ENCODE results near the gene KBTBD2.
"Not testable (repeated sequence)": the region's sequence is repeated elsewhere in the genome, so short reads cannot be mapped to it uniquely, and the experiment has no call there.

The KBTBD2 gene

DNA sequence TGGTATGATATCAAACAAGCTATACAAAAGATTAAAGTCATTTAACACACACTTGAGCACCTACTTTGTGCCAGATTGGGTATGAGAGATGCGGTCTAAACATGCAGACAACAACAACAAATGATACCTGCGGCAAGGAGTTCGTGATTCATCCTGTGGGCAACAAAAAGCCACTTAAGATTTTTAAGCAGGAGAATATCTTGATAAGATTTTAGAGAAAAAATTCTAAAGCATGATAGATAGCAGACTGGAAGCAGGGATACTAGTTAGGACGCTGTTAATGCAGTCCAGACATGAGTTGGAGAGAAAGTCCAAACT lies 1.6 kb upstream of the KBTBD2 start:
- no peak for DNase-seq (ENCODE audit: low read depth in 2 of 2)

- peak in 1 of 2 donors; percentile 9 for DNase-seq (ENCODE audit: low read depth in 2 of 2)
These were observed 1.1 kb upstream of the KBTBD2 start for GRCh38 chr7:32892521-32893206.

DNA sequence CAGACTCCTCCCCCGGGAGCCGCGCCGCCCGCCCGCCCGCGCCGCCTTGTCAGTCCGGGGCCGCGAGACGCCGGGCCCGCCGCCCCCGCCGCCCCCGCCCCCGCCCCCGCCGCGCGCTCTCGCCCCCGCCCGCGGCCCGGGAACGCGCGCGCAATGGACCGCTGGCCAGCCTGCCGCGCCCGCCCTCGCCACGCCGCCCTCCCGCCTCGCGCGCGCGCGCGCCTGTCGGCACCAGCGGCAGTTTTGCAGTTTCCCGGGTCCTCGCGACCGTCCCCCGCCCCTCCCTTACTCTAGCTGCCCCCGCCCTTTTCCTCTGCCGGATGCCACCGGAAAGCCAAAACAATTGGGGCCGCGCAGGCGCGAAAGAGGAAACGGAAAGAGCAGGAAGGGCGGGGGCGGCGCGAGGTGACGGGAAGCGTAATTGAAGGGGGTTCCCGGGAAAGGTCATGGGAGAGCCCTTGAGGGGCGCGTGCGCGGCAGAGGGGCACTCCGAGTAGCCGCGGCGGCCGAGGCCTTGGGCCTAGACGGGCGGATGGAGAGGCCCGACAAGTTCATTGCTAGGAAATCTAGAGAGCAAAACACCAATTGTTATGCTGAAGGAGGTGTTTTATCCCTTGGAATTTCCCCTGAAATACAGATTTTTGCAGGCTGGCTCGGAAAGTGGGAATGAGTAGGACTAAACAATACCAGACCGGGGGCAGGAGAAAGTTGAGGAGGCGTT lies 400 bp upstream of the KBTBD2 start:
- peak; percentile 98 for DNase-seq (ENCODE audit: low read depth in 2 of 2)

GRCh38 chr7:32890793-32891042 lies 842 bp downstream of the KBTBD2 start:
- no peak for DNase-seq (ENCODE audit: low read depth in 2 of 2)

DNA sequence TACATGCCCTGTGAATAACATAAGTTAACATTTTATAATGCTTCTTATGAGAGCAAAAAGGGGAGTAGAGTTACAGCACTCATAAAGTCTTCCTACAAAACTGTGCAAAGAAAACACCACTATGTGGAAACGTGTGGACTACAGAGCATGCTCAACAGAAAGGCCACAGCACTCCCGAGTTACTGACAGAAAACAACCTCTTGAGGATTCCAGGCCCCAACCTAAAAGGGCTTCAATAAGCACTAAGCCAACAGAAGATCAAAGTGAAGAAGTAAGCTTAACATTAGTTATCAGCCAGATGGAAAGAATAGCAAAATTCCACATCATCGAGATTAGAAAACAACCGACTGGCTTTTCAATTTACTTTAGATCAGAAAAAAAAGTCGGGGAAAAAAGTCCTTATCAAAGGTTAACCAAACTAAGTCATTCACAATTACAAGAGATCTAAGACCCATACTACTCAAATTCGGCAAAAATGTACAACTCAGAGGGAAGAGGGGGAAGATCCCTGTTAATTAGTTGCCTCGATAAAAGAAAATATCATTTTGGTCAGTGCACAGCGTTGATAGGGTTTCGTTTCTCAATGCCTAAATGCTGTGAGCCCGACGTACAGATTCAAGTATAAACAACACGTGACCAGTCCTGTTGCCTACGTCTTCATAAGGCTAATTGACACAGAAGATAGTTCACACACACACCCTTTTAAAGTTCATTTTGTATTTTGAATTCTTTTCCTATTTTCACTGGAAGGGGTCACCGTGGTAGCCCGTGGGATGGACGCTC lies 1.4 kb downstream of the KBTBD2 start:
- DNase-seq (ENCODE audit: low read depth in 2 of 2), result no peak

GRCh38 chr7:32888505-32888904 lies 3.1 kb downstream of the KBTBD2 start:
- no peak for DNase-seq (ENCODE audit: low read depth in 2 of 2)

- DNase-seq (ENCODE audit: low read depth in 2 of 2), result no peak
These were observed 4.2 kb downstream of the KBTBD2 start for GRCh38 chr7:32887395-32887794.

- DNase-seq (ENCODE audit: low read depth in 2 of 2), result no peak
These were observed 10.2 kb downstream of the KBTBD2 start for GRCh38 chr7:32881074-32881982.

DNA sequence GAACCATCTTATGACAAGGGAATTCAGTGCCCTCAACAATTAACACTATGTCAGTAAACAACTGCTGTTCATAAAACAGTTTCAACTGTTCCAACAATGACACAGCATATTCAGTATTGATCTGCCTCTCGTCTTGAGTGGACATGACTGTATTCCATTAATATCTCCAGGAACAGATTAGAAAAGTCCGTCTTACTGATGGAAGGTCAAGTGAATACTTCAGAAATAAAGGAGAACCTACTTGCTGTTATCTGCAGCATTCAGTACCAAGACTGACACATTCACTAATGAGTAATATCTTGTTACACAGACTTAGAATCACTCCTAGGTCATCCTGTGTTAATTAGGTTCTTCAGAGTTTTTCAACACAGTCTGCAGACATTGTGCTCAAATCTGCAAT lies 12.1 kb downstream of the KBTBD2 start:
- DNase-seq (ENCODE audit: low read depth in 2 of 2), result no peak

DNA sequence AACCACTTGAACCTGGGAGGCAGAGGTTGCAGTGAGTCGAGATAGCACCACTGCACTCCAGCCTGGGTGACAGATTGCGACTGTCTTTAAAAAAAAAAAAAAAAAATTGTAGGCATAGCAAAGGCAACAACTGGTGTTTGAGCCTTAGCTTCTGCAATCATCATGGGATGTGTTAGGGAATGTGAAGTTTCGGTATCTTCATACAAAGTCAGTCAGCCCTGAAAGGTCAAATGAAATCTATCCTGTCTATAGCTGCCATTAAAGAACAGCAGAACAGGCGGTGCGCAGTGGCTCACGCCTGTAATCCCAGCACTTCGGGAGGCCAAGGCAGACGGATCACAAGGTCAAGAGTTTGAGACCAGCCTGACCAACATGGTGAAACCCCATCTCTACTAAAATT lies 13.5 kb downstream of the KBTBD2 start:
- not testable (repeated sequence) for DNase-seq (ENCODE audit: low read depth in 2 of 2)

GRCh38 chr7:32872421-32872820 lies 19.1 kb downstream of the KBTBD2 start:
- DNase-seq (ENCODE audit: low read depth in 2 of 2), result no peak

GRCh38 chr7:32871624-32872371 lies 19.8 kb downstream of the KBTBD2 start:
- no peak for DNase-seq (ENCODE audit: low read depth in 2 of 2)

- no peak for DNase-seq (ENCODE audit: low read depth in 2 of 2)
These were observed 21.3 kb downstream of the KBTBD2 start for GRCh38 chr7:32870298-32870697.

DNA sequence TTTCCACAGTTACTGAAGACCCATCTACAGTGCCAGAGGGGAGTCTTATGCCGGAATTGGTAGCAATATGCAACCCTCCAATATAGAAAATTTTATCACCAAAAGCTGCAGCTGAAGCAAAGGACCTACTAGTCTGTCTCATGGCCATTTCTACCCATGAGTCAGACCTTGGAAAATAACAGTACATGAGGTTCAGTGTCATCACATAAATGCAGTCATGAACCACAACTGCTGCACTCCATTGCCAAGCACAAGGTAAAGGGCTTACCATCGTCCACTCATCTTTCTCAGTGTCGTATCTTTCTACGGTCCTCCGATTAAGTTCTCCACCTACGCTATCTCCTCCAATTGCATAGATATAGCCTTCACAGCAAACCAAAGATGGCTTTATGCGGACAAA lies 21.8 kb downstream of the KBTBD2 start:
- no peak for DNase-seq (ENCODE audit: low read depth in 2 of 2)

GRCh38 chr7:32868116-32868515 lies 23.4 kb downstream of the KBTBD2 start:
- no peak for DNase-seq (ENCODE audit: low read depth in 2 of 2)

DNA sequence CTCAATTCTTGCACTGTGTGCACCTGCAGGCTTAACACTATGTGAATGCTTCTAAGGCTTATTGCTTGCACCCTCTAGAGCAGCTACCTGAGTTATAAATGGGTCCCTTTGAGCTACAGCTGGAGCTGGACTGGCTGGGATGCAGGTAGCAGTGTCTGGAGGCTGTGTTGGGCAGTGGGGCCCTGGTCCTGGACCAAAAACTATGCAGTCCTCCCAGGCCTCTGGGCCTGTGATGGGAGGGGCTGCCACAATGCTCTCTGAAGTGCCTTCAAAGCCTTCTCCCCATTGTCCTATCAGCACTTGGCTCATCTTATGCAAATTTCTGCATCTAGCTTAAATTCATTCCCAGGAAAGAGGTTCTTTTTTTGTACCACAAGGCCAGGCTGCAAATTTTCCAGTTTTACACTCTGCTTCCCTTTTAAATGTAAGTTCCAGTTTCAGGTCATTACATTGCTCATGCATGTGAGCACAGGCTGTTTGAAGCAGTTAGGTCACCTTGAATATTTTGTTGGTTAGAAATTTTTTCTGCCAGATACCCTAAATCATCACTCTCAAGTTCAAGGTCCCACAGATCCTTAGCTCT lies 26.0 kb downstream of the KBTBD2 start:
- no peak for DNase-seq (ENCODE audit: low read depth in 2 of 2)

GRCh38 chr7:32863872-32864271 lies 27.7 kb downstream of the KBTBD2 start:
- not testable (repeated sequence) for DNase-seq (ENCODE audit: low read depth in 2 of 2)

DNA sequence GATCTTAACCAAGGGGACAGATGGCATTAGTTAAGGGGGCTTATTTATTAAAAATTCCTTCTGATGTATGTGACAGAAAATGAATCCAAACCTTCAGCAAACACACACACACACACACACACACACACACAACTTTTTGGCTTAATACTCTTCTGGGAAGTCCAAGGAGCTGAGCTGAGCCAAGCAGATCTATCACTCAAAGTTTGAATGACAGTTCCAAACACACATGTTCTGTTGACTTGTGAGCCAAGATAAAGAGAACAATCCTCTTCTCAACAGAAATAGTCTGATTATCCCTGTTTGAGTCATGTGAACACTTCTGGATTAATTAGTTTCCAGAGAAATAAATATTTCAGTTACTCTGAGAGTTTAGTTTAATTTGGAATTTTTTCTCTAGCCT lies 31.5 kb downstream of the KBTBD2 start:
- no peak for DNase-seq (ENCODE audit: low read depth in 2 of 2)

DNA sequence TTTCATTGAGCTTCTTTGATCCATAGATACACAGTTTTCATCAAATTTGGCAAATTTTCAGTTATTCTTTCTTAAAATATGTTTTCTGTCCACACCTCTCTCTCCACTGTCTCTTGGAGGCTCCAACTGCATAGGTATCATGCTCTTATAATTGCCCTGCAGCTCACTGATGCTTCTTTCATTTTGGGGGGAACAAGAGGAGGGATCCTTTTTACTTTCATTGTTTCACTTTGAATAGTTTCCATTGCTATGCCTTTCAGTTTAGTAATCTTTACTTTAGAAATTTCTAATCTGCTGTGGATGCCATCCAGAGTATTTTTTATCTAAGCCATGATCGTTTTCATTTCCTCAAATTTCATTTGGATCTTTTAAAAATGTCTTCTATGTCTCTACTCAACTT lies 32.9 kb downstream of the KBTBD2 start:
- no peak for DNase-seq (ENCODE audit: low read depth in 2 of 2)

DNA sequence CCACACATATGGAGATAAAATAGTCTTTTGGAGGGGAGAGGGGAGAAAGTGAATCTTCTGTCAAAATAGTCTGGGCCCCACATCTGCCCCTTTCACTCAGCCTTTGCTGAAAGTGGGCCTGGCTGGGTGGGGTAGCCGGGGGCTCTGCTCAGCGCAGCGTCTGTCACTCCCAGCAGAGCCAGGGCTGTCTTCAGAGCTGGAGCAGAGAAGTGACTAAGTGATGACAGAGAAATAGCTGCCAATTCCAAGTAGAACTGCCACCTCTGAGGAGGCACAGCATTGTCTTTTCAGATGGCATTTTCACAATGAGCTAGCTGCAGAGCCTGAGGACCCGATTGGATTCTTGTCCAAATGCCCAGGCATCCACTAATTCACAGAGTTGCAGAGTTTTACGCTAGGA lies 34.5 kb downstream of the KBTBD2 start:
- not testable (repeated sequence) for DNase-seq (ENCODE audit: low read depth in 2 of 2)
